Measurements from ENCODE around the gene MLF2. TPM values are rescaled to one million over a fixed set of nuclear protein-coding genes. Genes with fewer than 3 reads are reported as not detected.

Gene MLF2
- total and polyA plus RNA-seq, 2 of the 13 experiments (the other 11 are each of a cell fraction or from before 2014, with no cell fraction given), result 88.1 to 167 TPM

DNA sequence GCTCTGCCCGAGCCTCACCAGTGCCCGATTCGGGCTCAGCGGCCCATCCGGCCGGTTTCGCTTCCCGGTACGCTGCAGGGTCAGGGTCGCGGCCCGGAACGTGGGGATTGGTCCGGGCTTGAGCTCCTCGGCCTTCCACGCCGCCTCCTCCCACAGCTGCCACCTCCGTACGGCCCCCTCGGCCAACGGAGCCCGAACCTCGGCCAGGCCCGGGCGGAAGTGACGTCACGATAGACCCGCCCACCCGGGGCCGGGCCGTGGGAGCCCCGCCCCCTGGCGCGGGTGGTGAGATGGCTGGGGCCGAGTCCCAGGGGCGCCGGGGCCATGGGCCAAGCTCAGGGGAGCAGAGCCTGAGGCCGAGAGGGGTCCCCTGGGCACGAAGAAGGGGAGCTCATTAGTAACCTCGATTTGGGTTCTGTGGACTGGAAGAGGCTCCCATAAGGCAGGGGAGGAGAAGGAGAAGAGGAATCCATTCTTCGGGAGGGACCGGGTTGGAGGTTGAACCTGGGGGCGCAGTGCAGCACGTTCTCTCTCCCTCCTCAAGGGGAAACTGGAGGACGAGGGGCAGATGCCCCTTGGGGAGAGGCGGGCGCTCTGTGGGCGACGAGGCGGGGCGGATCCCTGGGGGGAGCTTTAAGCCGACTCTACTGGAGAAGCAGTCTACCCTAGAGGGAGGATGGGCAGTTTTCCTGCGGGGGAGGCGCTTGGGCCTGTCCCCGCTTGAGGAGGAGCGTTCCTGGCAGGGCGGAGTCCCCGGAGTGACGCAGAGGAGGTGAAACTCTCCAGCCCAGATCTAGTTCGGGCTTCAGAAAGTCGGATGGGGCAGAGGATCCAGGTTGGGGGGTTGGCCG lies at the start of gene MLF2 (continued):
- TF ChIP-seq, protein P1, sequence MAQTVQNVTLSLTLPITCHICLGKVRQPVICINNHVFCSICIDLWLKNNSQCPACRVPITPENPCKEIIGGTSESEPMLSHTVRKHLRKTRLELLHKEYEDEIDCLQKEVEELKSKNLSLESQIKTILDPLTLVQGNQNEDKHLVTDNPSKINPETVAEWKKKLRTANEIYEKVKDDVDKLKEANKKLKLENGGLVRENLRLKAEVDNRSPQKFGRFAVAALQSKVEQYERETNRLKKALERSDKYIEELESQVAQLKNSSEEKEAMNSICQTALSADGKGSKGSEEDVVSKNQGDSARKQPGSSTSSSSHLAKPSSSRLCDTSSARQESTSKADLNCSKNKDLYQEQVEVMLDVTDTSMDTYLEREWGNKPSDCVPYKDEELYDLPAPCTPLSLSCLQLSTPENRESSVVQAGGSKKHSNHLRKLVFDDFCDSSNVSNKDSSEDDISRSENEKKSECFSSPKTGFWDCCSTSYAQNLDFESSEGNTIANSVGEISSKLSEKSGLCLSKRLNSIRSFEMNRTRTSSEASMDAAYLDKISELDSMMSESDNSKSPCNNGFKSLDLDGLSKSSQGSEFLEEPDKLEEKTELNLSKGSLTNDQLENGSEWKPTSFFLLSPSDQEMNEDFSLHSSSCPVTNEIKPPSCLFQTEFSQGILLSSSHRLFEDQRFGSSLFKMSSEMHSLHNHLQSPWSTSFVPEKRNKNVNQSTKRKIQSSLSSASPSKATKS (CRISPR knock-in tag; IDR thresholded peaks at IDR 0.05), result no peak
- TF ChIP-seq REL (CRISPR knock-in tag; conservative IDR thresholded peaks at IDR 0.05), result no peak
- TF ChIP-seq, protein P2, sequence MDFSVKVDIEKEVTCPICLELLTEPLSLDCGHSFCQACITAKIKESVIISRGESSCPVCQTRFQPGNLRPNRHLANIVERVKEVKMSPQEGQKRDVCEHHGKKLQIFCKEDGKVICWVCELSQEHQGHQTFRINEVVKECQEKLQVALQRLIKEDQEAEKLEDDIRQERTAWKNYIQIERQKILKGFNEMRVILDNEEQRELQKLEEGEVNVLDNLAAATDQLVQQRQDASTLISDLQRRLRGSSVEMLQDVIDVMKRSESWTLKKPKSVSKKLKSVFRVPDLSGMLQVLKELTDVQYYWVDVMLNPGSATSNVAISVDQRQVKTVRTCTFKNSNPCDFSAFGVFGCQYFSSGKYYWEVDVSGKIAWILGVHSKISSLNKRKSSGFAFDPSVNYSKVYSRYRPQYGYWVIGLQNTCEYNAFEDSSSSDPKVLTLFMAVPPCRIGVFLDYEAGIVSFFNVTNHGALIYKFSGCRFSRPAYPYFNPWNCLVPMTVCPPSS (IDR thresholded peaks at IDR 0.05), result no peak
- TF ChIP-seq, protein P3, sequence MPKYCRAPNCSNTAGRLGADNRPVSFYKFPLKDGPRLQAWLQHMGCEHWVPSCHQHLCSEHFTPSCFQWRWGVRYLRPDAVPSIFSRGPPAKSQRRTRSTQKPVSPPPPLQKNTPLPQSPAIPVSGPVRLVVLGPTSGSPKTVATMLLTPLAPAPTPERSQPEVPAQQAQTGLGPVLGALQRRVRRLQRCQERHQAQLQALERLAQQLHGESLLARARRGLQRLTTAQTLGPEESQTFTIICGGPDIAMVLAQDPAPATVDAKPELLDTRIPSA (CRISPR knock-in tag; IDR thresholded peaks at IDR 0.05; ENCODE audit: borderline replicate concordance), result no peak
- TF ChIP-seq, protein P4, sequence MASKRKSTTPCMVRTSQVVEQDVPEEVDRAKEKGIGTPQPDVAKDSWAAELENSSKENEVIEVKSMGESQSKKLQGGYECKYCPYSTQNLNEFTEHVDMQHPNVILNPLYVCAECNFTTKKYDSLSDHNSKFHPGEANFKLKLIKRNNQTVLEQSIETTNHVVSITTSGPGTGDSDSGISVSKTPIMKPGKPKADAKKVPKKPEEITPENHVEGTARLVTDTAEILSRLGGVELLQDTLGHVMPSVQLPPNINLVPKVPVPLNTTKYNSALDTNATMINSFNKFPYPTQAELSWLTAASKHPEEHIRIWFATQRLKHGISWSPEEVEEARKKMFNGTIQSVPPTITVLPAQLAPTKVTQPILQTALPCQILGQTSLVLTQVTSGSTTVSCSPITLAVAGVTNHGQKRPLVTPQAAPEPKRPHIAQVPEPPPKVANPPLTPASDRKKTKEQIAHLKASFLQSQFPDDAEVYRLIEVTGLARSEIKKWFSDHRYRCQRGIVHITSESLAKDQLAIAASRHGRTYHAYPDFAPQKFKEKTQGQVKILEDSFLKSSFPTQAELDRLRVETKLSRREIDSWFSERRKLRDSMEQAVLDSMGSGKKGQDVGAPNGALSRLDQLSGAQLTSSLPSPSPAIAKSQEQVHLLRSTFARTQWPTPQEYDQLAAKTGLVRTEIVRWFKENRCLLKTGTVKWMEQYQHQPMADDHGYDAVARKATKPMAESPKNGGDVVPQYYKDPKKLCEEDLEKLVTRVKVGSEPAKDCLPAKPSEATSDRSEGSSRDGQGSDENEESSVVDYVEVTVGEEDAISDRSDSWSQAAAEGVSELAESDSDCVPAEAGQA (IDR thresholded peaks at IDR 0.05; ENCODE audit: low read depth), result 0 out of 2 replicates have a peak, but pooled peaks have one; percentile 17
- TF ChIP-seq, protein P4 (CRISPR knock-in tag; IDR thresholded peaks at IDR 0.05; ENCODE audit: borderline replicate concordance), result no peak
- peak; percentile 61; the same call in 1 of the 2 replicates for TF ChIP-seq CBX5 (CRISPR knock-in tag; IDR thresholded peaks at IDR 0.05; ENCODE audit: borderline replicate concordance)
- no peak for TF ChIP-seq SETDB1 (CRISPR knock-in tag; IDR thresholded peaks at IDR 0.05; ENCODE audit: borderline replicate concordance)
- TF ChIP-seq, protein P5, sequence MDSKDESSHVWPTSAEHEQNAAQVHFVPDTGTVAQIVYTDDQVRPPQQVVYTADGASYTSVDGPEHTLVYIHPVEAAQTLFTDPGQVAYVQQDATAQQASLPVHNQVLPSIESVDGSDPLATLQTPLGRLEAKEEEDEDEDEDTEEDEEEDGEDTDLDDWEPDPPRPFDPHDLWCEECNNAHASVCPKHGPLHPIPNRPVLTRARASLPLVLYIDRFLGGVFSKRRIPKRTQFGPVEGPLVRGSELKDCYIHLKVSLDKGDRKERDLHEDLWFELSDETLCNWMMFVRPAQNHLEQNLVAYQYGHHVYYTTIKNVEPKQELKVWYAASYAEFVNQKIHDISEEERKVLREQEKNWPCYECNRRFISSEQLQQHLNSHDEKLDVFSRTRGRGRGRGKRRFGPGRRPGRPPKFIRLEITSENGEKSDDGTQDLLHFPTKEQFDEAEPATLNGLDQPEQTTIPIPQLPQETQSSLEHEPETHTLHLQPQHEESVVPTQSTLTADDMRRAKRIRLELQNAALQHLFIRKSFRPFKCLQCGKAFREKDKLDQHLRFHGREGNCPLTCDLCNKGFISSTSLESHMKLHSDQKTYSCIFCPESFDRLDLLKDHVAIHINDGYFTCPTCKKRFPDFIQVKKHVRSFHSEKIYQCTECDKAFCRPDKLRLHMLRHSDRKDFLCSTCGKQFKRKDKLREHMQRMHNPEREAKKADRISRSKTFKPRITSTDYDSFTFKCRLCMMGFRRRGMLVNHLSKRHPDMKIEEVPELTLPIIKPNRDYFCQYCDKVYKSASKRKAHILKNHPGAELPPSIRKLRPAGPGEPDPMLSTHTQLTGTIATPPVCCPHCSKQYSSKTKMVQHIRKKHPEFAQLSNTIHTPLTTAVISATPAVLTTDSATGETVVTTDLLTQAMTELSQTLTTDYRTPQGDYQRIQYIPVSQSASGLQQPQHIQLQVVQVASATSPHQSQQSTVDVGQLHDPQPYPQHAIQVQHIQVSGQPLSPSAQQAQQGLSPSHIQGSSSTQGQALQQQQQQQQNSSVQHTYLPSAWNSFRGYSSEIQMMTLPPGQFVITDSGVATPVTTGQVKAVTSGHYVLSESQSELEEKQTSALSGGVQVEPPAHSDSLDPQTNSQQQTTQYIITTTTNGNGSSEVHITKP (CRISPR knock-in tag; IDR thresholded peaks at IDR 0.05; ENCODE audit: low read depth), result peak; percentile 68
- TF ChIP-seq, protein P6, sequence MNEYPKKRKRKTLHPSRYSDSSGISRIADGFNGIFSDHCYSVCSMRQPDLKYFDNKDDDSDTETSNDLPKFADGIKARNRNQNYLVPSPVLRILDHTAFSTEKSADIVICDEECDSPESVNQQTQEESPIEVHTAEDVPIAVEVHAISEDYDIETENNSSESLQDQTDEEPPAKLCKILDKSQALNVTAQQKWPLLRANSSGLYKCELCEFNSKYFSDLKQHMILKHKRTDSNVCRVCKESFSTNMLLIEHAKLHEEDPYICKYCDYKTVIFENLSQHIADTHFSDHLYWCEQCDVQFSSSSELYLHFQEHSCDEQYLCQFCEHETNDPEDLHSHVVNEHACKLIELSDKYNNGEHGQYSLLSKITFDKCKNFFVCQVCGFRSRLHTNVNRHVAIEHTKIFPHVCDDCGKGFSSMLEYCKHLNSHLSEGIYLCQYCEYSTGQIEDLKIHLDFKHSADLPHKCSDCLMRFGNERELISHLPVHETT (CRISPR knock-in tag; conservative IDR thresholded peaks at IDR 0.05), result peak; percentile 70
- no peak for TF ChIP-seq ZNF496 (CRISPR knock-in tag; IDR thresholded peaks at IDR 0.05; ENCODE audit: insufficient replicate concordance)
